HFFc6 (cell line): Measurements from ENCODE around the gene EIF2S2. TPM values are rescaled to one million over a fixed set of nuclear protein-coding genes. Genes with fewer than 3 reads are reported as not detected.

Experiments used
- DNase-seq: peaks from one replicate; pipeline ENCODE4 v3.0.0-alpha.2; 2018
- H3K27ac Mint-ChIP-seq: 2 replicates; pipeline ENCODE4 v1.8.0; 2020; ENCODE audit warnings: mild to moderate bottlenecking, mixed read lengths
- H3K27me3 Mint-ChIP-seq: 2 replicates; pipeline ENCODE4 v1.8.0; 2021; ENCODE audit warnings: mild to moderate bottlenecking, moderate library complexity, mixed read lengths; ENCODE audit not compliant: insufficient read depth
- H3K36me3 Mint-ChIP-seq: 2 replicates; pipeline ENCODE4 v1.8.0; 2021; ENCODE audit warnings: low read depth, mixed read lengths
- H3K4me1 Mint-ChIP-seq: 2 replicates; pipeline ENCODE4 v1.8.0; 2020; ENCODE audit warnings: low read depth, mixed read lengths
- H3K4me3 Mint-ChIP-seq: 2 replicates; pipeline ENCODE4 v1.8.0; 2020; ENCODE audit warnings: mild to moderate bottlenecking, moderate library complexity, mixed read lengths
- H3K9me3 Mint-ChIP-seq: 2 replicates; pipeline ENCODE4 v1.8.0; 2020; ENCODE audit warnings: mild to moderate bottlenecking, mixed read lengths
- total RNA-seq, 6 experiments: library from RNA; stranded (reverse); fragmentation: NEBNext Ultra II Directional; extraction: Animal tissue kit (Norgen Biotek cat#: 25700); gene quantifications; 2 replicates in 1 of 6; 3 replicates in 5 of 6; pipeline ENCODE4 v1.2.3, GENCODE V29; 2021
- TF ChIP-seq, protein P1 (sequence below): fragments of 200-600 bp; sonication (generic); IDR thresholded peaks from 2 replicates; pipeline ENCODE4 v1.5.0; 2021; ENCODE audit warnings: antibody characterized with exemption, mild to moderate bottlenecking

EIF2S2 gene
- total RNA-seq, 6 experiments from 2014 or later = 85.7 to 101 (median 94.5) TPM

DNA sequence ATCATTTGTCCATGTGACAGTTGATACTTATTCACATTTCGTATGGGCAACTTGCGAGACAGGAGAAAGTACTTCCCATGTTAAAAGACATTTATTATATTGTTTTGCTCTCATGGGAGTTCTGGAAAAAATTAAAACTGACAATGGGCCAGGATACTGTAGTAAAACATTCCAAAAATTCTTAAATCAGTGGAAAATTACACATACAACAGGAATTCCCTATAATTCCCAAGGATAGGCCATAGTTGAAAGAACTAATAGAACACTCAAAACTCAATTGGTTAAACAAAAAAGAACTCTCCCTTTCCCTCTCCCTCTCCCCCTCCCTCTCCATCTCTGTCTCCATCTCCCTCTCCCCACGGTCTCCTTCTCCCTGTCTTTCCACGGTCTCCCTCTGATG, 19.4 kb upstream of the EIF2S2 start:
- Mint-ChIP-seq H3K27ac (no peak overlapping the region), H3K27me3 (peaks cover 15% of the 10 kb centered on the region), H3K4me1 (peaks cover 5% of the 10 kb centered on the region; the same call in 1 of the 2 replicates), H3K9me3 (no peaks in the 10 kb centered on the region; the same call in 1 of the 2 replicates), H3K36me3 (no peaks in the 10 kb centered on the region), H3K4me3 (no peak overlapping the region)
- no peak for DNase-seq
- TF ChIP-seq, protein P1, sequence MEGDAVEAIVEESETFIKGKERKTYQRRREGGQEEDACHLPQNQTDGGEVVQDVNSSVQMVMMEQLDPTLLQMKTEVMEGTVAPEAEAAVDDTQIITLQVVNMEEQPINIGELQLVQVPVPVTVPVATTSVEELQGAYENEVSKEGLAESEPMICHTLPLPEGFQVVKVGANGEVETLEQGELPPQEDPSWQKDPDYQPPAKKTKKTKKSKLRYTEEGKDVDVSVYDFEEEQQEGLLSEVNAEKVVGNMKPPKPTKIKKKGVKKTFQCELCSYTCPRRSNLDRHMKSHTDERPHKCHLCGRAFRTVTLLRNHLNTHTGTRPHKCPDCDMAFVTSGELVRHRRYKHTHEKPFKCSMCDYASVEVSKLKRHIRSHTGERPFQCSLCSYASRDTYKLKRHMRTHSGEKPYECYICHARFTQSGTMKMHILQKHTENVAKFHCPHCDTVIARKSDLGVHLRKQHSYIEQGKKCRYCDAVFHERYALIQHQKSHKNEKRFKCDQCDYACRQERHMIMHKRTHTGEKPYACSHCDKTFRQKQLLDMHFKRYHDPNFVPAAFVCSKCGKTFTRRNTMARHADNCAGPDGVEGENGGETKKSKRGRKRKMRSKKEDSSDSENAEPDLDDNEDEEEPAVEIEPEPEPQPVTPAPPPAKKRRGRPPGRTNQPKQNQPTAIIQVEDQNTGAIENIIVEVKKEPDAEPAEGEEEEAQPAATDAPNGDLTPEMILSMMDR = no peak

DNA sequence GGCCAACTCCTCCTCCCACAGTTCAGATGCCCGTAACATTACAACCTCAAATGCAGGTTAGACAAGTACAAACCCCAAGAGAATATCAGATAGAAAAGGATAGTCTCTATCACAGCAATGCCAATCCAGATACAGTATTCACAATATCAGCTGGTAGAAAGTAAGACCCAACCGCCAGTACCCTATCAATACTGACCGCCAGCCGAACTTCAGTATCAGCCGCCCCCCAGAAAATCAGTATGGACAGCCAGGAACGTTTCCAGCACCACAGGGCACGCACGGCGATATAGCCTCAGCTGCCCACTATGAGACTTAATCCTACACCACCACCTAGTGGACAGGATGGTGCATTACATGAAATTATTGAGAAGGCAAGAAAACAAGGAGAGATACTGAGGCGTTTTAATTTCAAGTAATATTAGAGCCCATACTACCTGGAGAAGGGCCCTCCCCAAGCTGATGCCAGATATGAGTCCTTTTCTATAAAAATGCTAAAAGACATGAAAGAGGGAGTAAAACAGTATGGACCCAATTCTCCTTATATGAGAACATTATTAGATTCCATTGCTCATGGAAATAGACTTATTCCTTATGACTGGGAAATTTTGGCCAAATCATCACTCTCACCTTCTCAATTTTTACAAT, 17.6 kb upstream of the EIF2S2 start:
- Mint-ChIP-seq H3K4me1 (peaks cover 12% of the 10 kb centered on the region), H3K27ac (no peak overlapping the region), H3K9me3 (no peaks in the 10 kb centered on the region; the same call in 1 of the 2 replicates), H3K4me3 (peak overlapping the region; percentile 22; the same call in 1 of the 2 replicates), H3K27me3 (peaks cover 9% of the 10 kb centered on the region), H3K36me3 (no peaks in the 10 kb centered on the region)
- DNase-seq = peak; percentile 62
- TF ChIP-seq, protein P1 = peak; percentile 95

DNA sequence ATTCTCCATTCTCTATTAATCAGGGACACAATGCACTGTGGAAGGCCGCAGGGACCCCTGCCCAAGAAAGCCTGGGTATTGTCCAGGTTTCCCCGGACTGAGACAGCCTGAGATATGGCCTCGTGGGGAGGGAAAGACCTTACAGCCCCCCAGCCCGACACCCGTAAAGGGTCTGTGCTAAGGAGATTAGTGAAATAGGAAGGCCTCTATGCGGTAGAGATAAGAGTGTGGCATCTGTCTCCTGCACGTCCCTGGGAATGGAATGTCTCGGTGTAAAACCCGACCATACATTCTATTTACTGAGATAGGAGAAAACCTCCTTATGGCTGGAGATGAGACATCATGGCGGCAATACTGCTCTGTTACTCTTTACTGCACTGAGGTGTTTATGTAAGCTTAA, 15.7 kb upstream of the EIF2S2 start:
- H3K4me3 Mint-ChIP-seq = no peak overlapping the region
- H3K27me3 Mint-ChIP-seq = peaks cover 9% of the 10 kb centered on the region
- no peak overlapping the region for H3K27ac Mint-ChIP-seq
- DNase-seq = no peak
- peaks cover 18% of the 10 kb centered on the region for H3K4me1 Mint-ChIP-seq
- no peaks in the 10 kb centered on the region; the same call in 1 of the 2 replicates for H3K9me3 Mint-ChIP-seq
- H3K36me3 Mint-ChIP-seq = no peaks in the 10 kb centered on the region
- TF ChIP-seq, protein P1 = no peak

DNA sequence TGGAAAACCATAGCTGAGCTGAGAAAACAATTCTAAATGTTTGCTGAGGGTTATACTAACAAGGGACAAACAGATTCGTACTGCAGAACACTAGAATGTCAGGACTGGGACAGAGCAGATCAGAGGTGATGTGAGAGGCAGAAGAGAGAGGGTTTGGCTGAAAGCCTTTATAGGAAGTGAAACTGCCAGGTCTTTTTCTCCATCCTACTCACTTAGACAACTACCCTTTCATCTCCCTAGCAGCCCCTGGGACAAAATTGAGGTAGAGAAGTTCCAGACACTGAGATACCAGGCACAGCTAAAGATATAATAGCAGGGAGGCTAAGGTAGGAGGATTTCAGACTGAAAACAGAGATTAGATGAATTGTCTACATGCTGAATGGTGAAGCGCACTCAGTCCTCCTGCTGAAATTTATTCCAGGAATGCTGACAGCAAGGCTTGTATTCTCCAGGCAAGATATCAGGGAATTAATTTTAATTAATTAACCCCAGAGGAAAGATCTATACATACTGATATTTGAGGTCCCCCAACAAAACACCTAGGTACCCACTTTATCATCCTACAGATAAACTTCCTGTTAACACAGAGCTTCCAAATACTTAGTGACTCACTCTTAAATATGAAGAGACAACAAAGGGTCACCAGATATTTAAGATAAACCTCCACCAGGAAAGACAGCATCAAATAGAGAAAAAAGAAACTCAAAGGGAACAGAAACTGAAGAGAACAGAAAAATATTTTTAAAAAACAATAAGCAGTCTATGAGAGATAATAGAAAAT, 12.6 kb upstream of the EIF2S2 start:
- no peak for DNase-seq
- H3K27ac Mint-ChIP-seq = no peak overlapping the region
- H3K36me3 Mint-ChIP-seq = no peaks in the 10 kb centered on the region
- no peaks in the 10 kb centered on the region; the same call in 1 of the 2 replicates for H3K9me3 Mint-ChIP-seq
- peaks cover 7% of the 10 kb centered on the region for H3K27me3 Mint-ChIP-seq
- TF ChIP-seq, protein P1 = no peak
- peaks cover 18% of the 10 kb centered on the region for H3K4me1 Mint-ChIP-seq
- no peak overlapping the region for H3K4me3 Mint-ChIP-seq

DNA sequence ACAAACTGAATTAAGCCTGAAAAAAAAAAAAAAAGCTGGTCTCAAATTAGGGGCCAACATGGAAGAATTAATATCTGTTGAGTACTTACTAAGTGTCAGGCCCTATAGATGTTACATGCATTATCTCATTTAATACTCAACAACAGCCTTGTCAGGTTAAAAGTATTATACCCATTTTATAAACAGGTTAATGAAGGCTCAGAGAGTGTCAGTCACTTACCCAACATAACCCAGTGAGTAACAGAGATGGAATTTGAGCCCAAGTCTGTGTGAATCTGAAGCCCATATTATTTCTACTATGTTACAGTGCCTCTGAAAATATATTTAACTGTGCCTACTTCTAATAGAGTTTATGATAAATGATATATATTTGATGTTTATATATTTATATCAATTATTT, 11.3 kb upstream of the EIF2S2 start:
- H3K9me3 Mint-ChIP-seq = no peaks in the 10 kb centered on the region; the same call in 1 of the 2 replicates
- TF ChIP-seq, protein P1 = no peak
- no peak overlapping the region for H3K27ac Mint-ChIP-seq
- H3K36me3 Mint-ChIP-seq = no peaks in the 10 kb centered on the region
- DNase-seq = no peak
- peaks cover 7% of the 10 kb centered on the region for H3K27me3 Mint-ChIP-seq
- H3K4me3 Mint-ChIP-seq = no peak overlapping the region
- peaks cover 13% of the 10 kb centered on the region for H3K4me1 Mint-ChIP-seq
